ENCODE data around the gene JAZF1. TPM values are rescaled to one million over a fixed set of nuclear protein-coding genes. Genes with fewer than 3 reads are reported as not detected.

JAZF1 gene
- total RNA-seq, 2 experiments from 2014 or later: 2.8 to 3.3 TPM

DNA sequence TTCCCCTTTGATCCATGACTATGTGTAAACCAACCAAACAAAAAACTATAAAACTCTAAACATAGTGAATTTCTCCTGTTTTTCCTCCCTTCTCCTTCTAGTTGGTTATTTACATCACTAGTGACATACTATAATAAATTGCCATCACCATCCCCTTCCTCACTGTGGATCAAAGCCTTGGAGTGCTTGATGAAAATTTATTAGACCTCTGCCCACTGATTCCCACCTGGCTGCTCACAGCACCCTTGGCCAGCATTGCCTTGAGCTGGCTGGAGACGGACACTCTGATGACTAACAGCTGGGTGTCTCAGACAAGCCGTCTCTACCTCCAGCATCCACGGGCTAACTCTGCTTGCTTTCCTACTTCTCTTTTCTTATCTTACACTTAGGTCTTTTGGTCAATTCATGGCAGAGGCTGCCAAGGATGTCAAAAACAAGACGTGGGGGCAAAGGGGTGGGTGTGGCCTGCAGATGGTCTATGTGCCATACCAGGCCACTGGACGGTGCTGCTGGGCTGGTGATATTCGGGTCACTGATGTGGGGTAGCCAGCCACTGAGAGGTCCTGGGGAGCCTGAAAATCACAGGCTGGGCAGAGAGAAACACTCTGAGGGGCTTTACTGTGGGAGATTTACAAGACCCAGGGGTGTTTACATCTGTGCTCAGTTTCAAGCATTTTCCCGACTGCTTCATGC, 232.9 kb downstream of the JAZF1 start:
- DNase-seq (no peak), ATAC-seq (no peak)
- Mint-ChIP-seq H3K27me3 (ENCODE audit: low read depth) (no peaks in the 10 kb centered on the region), H3K36me3 (ENCODE audit: low read depth) (no peaks in the 10 kb centered on the region), H3K4me1 (ENCODE audit: low read depth) (peaks cover 5% of the 10 kb centered on the region), H3K9me3 (ENCODE audit: insufficient read depth) (no peaks in the 10 kb centered on the region), H3K27ac (no peak overlapping the region), H3K4me3 (no peak overlapping the region)
- ChIA-PET CTCF (no interaction called here), POLR2A (no interaction called here)

DNA sequence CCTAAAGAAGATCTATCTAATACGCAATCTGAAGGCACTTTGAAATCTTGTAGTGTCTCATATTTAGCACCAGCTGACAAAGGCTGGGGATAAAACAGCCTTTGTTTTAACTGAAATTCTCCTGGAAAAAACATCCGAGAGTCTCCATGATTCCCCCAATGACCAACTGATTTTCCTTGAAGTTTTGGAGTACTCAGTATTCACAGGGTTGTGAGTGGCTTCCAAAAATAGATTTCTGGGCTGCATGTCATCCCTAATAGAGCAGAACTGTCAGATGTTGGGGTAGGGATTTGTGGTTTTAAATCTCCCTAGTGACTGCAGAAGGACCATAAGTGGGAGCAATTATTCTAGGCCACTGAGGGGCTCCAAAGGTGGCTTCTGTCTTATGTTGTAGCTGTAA, 234.2 kb downstream of the JAZF1 start:
- Mint-ChIP-seq H3K27me3 (ENCODE audit: low read depth) (no peaks in the 10 kb centered on the region), H3K4me1 (ENCODE audit: low read depth) (no peaks in the 10 kb centered on the region), H3K4me3 (no peak overlapping the region), H3K27ac (no peak overlapping the region), H3K9me3 (ENCODE audit: insufficient read depth) (no peaks in the 10 kb centered on the region), H3K36me3 (ENCODE audit: low read depth) (no peaks in the 10 kb centered on the region)
- ChIA-PET CTCF (no interaction called here), POLR2A (no interaction called here)
- DNase-seq (no peak), ATAC-seq (no peak)

DNA sequence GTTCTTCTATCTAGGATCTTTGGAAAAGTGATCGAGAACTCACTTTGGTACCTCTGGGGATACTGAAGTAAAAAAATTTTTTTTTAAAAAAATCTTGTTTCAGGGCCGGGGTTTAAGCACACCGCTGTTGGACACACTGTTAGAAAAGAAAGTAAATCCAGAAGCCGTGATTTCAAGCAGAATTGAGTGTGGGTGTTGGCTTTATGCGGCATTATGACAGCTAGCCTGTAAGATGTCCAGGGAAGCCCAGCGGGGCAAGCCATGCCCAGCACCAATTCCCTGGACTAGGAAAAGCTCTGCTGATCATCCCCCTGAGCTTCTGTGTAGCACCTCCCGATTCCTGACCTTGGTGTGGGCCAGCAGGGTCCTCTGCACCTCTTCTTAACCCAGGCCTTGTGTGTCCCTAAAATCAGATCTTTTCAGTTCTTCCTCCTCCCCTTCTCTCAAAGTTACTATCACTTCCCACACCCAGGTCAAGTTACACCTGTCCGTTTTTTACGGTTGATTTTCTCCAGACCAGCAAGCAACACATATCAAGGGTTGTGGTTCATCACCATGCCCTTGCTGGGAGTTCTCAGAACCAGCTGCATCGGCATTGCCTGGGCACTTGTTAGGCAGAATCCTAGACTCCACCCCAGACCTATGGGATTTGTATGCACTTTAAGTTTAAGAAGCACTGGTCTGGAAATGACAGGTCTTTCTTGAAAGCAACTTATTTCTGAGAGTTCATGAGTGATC, 235.4 kb downstream of the JAZF1 start:
- H3K4me3 Mint-ChIP-seq: no peak overlapping the region
- POLR2A ChIA-PET: no interaction called here
- H3K27me3 Mint-ChIP-seq (ENCODE audit: low read depth): no peaks in the 10 kb centered on the region
- H3K4me1 Mint-ChIP-seq (ENCODE audit: low read depth): no peaks in the 10 kb centered on the region
- H3K36me3 Mint-ChIP-seq (ENCODE audit: low read depth): no peaks in the 10 kb centered on the region
- DNase-seq (no peak), ATAC-seq (no peak)
- CTCF ChIA-PET: interaction anchor here (1.0 kb wide), 1 partner anchor 749 kb away, joined by 3 read pairs; no protein-coding TSS in a partner anchor
- H3K27ac Mint-ChIP-seq: no peak overlapping the region
- no peaks in the 10 kb centered on the region for H3K9me3 Mint-ChIP-seq (ENCODE audit: insufficient read depth)

GRCh38 chr7:27944643-27945042, 236.0 kb downstream of the JAZF1 start:
- ATAC-seq: no peak
- ChIA-PET CTCF (interaction anchor here (1.0 kb wide), 1 partner anchor 749 kb away, joined by 3 read pairs; no protein-coding TSS in a partner anchor), POLR2A (no interaction called here)
- H3K27ac Mint-ChIP-seq: no peak overlapping the region
- H3K4me3 Mint-ChIP-seq: no peak overlapping the region
- H3K9me3 Mint-ChIP-seq (ENCODE audit: insufficient read depth): no peaks in the 10 kb centered on the region
- no peaks in the 10 kb centered on the region for H3K27me3 Mint-ChIP-seq (ENCODE audit: low read depth)
- no peaks in the 10 kb centered on the region for H3K4me1 Mint-ChIP-seq (ENCODE audit: low read depth)
- no peaks in the 10 kb centered on the region for H3K36me3 Mint-ChIP-seq (ENCODE audit: low read depth)
- no peak for DNase-seq

DNA sequence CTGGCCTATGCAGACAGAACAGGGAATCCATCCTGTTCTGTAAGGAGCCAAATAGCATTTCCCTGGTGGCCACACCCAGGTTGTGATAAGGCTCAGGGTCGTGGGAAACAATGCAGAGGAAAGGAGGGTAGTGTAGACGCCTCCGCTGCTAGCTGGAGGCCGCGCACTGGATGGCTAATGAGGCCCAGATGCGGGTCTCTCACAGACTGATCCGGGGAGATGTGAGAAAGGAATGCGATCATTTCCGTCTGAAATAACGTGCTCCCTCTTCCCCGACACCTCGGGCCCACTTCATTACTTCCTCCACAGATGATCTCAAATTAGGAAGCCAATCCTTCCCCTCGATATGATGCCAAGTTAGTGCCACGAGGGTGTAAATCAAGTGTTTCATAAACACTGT, 237.4 kb downstream of the JAZF1 start:
- no peaks in the 10 kb centered on the region for H3K9me3 Mint-ChIP-seq (ENCODE audit: insufficient read depth)
- no peaks in the 10 kb centered on the region for H3K36me3 Mint-ChIP-seq (ENCODE audit: low read depth)
- ATAC-seq (no peak), DNase-seq (no peak)
- POLR2A ChIA-PET: no interaction called here
- H3K4me3 Mint-ChIP-seq: no peak overlapping the region
- H3K27ac Mint-ChIP-seq: no peak overlapping the region
- no peaks in the 10 kb centered on the region for H3K27me3 Mint-ChIP-seq (ENCODE audit: low read depth)
- CTCF ChIA-PET: no interaction called here
- no peaks in the 10 kb centered on the region for H3K4me1 Mint-ChIP-seq (ENCODE audit: low read depth)

- ChIA-PET CTCF (no interaction called here), POLR2A (no interaction called here)
These were observed 237.9 kb downstream of the JAZF1 start for GRCh38 chr7:27942711-27943110.

DNA sequence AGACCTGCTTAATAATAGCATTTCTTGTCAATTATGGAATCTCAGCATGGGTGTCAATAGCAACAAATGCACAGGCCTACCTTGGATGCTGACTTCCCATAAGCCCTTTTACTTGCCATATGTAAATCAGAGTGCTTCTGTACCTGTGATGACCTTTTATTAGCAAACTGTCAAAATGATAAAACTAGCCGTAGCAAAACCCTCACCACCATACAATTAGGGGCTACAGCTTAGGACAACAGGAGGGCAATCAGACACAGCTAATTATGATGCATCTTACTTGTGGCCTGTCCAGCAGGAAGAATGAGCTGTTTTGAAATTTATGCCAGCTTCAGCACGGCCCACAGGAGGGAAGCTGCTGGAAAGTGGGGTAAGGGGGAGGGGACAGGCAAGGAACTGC, 239.1 kb downstream of the JAZF1 start:
- H3K27me3 Mint-ChIP-seq (ENCODE audit: low read depth): no peaks in the 10 kb centered on the region
- ChIA-PET POLR2A (no interaction called here), CTCF (interaction anchor here (0.9 kb wide), 1 partner anchor 78 kb away, joined by 4 read pairs; no protein-coding TSS in a partner anchor)
- DNase-seq (no peak), ATAC-seq (no peak)
- H3K27ac Mint-ChIP-seq: no peak overlapping the region
- H3K9me3 Mint-ChIP-seq (ENCODE audit: insufficient read depth): no peaks in the 10 kb centered on the region
- H3K36me3 Mint-ChIP-seq (ENCODE audit: low read depth): no peaks in the 10 kb centered on the region
- H3K4me1 Mint-ChIP-seq (ENCODE audit: low read depth): no peaks in the 10 kb centered on the region
- no peak overlapping the region for H3K4me3 Mint-ChIP-seq

More at GRCh38 chr7:27942711-27943110, 237.9 kb downstream of the JAZF1 start:
- Mint-ChIP-seq H3K4me1 (ENCODE audit: low read depth) (no peaks in the 10 kb centered on the region), H3K9me3 (ENCODE audit: insufficient read depth) (no peaks in the 10 kb centered on the region), H3K27ac (no peak overlapping the region), H3K36me3 (ENCODE audit: low read depth) (no peaks in the 10 kb centered on the region), H3K4me3 (no peak overlapping the region), H3K27me3 (ENCODE audit: low read depth) (no peaks in the 10 kb centered on the region)
- ATAC-seq (no peak), DNase-seq (no peak)

DNA sequence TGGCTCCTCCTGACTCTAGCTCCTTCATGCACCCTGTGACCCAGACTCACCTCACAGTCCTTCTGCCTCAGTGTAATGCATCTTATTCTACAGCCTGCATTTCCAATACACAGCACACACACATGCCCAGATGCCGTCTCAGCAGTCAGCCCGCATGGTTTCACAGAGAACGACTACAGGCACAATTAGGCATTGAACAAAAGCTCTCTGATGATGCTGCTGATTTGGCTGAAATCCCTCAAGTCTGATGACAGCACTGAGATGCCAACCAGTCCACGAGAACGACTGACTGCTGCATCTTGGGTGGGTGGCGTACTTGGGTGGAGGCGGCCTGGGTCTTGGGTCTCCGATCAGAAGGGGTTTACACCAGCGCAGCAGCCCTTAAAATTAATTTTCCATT, 240.3 kb downstream of the JAZF1 start:
- ChIA-PET POLR2A (no interaction called here), CTCF (no interaction called here)
- Mint-ChIP-seq H3K27ac (no peak overlapping the region), H3K4me1 (ENCODE audit: low read depth) (no peaks in the 10 kb centered on the region), H3K27me3 (ENCODE audit: low read depth) (no peaks in the 10 kb centered on the region), H3K36me3 (ENCODE audit: low read depth) (no peaks in the 10 kb centered on the region), H3K9me3 (ENCODE audit: insufficient read depth) (no peaks in the 10 kb centered on the region), H3K4me3 (no peak overlapping the region)
- DNase-seq: no peak
- ATAC-seq: no peak

DNA sequence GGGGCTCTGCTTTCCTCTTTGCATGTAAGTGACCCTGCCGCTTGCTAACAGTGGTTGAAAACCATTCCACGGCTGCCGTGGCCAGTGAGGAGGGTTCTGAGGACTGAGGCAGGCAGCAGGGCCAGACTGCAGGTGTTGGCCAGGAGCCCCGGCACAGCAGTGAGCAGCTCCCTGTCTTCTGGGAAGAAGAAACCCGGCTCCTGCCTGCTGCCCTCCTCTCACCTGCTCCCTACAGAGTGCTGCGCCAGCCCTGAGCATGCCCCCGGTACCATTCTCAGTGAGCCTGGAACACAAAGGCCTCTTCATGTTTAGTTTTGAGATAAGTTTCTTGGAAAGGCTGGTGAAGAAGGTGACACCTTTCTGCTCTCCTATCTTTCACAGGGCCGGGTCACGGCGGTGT, 240.7 kb downstream of the JAZF1 start:
- CTCF ChIA-PET: no interaction called here
- H3K27ac Mint-ChIP-seq: no peak overlapping the region

DNA sequence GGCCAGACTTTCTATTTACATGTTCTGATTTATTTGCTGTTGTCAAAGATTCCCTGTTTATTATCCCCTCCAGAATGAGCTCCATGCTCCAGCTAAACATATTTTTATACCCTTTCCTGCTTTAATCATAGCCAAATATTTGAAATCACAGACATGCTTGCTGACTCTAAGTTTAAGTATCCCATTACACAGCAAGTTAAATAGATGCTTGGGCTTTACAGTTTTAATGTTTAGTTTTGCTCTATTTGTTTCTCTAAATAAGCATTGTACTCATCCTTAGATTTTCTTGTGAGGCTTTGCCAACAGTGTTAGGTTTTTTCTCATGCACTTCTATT, 243.9 kb downstream of the JAZF1 start:
- ATAC-seq (no peak), DNase-seq (no peak)
- Mint-ChIP-seq H3K4me1 (ENCODE audit: low read depth) (no peaks in the 10 kb centered on the region), H3K9me3 (ENCODE audit: insufficient read depth) (no peaks in the 10 kb centered on the region), H3K27me3 (ENCODE audit: low read depth) (no peaks in the 10 kb centered on the region), H3K4me3 (no peak overlapping the region), H3K27ac (no peak overlapping the region), H3K36me3 (ENCODE audit: low read depth) (no peaks in the 10 kb centered on the region)
- ChIA-PET POLR2A (no interaction called here), CTCF (interaction anchor here (1.0 to 2.5 kb wide), 4 partner anchors 16 to 741 kb away, joined by 3 to 15 read pairs (median 4); no protein-coding TSS in a partner anchor)

More for the DNA sequence above, 240.7 kb downstream of the JAZF1 start:
- Mint-ChIP-seq H3K9me3 (ENCODE audit: insufficient read depth) (no peaks in the 10 kb centered on the region), H3K27me3 (ENCODE audit: low read depth) (no peaks in the 10 kb centered on the region), H3K4me1 (ENCODE audit: low read depth) (no peaks in the 10 kb centered on the region), H3K36me3 (ENCODE audit: low read depth) (no peaks in the 10 kb centered on the region), H3K4me3 (no peak overlapping the region)
- POLR2A ChIA-PET: no interaction called here
- ATAC-seq: no peak
- DNase-seq: no peak

- POLR2A ChIA-PET: no interaction called here
- ATAC-seq: no peak
- Mint-ChIP-seq H3K4me1 (ENCODE audit: low read depth) (no peaks in the 10 kb centered on the region), H3K36me3 (ENCODE audit: low read depth) (no peaks in the 10 kb centered on the region), H3K9me3 (ENCODE audit: insufficient read depth) (no peaks in the 10 kb centered on the region), H3K27me3 (ENCODE audit: low read depth) (no peaks in the 10 kb centered on the region), H3K27ac (no peak overlapping the region), H3K4me3 (no peak overlapping the region)
- CTCF ChIA-PET: interaction anchor here (0.7 to 2.5 kb wide), 6 partner anchors 16 to 741 kb away, joined by 3 to 15 read pairs (median 4); no protein-coding TSS in a partner anchor
- DNase-seq: no peak
These were observed 244.4 kb downstream of the JAZF1 start for GRCh38 chr7:27936047-27936767.
